WTC11 (cell line): ENCODE results near the gene ANK2. TPM values are rescaled to one million over a fixed set of nuclear protein-coding genes. Genes with fewer than 3 reads are reported as not detected.
A peak's percentile ranks its signal among the peaks of the same experiment; 100 is the strongest.
"Not testable (repeated sequence)": the region's sequence is repeated elsewhere in the genome, so short reads cannot be mapped to it uniquely, and the experiment has no call there.

ENCODE experiments used
- ATAC-seq: fragments of 200-7000 bp; cut with Tn5 transposase; 2 replicates; pipeline ENCODE4 v1.10.0; 2021; ENCODE audit warnings: mild to moderate bottlenecking, moderate library complexity
- CTCF ChIA-PET: fragments of 300-600 bp; sonication (Branson Sonifier 250); formaldehyde crosslinking; loops from one replicate; lab custom pipeline; 2021; ENCODE audit warnings: antibody characterized with exemption; lab: Charles Lee
- POLR2A ChIA-PET: fragments of 350-600 bp; sonication (Branson Sonifier 250); formaldehyde crosslinking; loops from one replicate; lab custom pipeline; 2021; ENCODE audit warnings: antibody characterized with exemption; lab: Charles Lee
- DNase-seq: peaks from one replicate; pipeline ENCODE4 v3.0.0; 2021; ENCODE audit warnings: low spot score
- H3K27ac Mint-ChIP-seq: 2 replicates; pipeline ENCODE4 v1.8.0; 2021; ENCODE audit warnings: mixed read lengths
- H3K27me3 Mint-ChIP-seq: 2 replicates; pipeline ENCODE4 v1.8.0; 2021; ENCODE audit warnings: low read depth, mild to moderate bottlenecking, moderate library complexity, mixed read lengths
- H3K36me3 Mint-ChIP-seq: 2 replicates; pipeline ENCODE4 v1.8.0; 2021; ENCODE audit warnings: mixed read lengths
- H3K4me1 Mint-ChIP-seq: 2 replicates; pipeline ENCODE4 v1.8.0; 2022; ENCODE audit warnings: mixed read lengths
- H3K4me3 Mint-ChIP-seq: 2 replicates; pipeline ENCODE4 v1.8.0; 2021; ENCODE audit warnings: mild to moderate bottlenecking, moderate library complexity, mixed read lengths
- H3K9me3 Mint-ChIP-seq: 2 replicates; pipeline ENCODE4 v1.8.0; 2021; ENCODE audit warnings: mixed read lengths
- ATF2 ChIP-seq: sonication (generic); formaldehyde crosslinking; IDR thresholded peaks from 2 replicates; pipeline ENCODE4 v1.8.1; 2022; ENCODE audit warnings: low read depth, missing genetic modification reagents, borderline replicate concordance
- CREM ChIP-seq: sonication (generic); formaldehyde crosslinking; IDR thresholded peaks from 2 replicates; pipeline ENCODE4 v1.8.1; 2022; ENCODE audit warnings: mild to moderate bottlenecking, missing genetic modification reagents, moderate library complexity
- FOXP1 ChIP-seq: sonication (generic); formaldehyde crosslinking; IDR thresholded peaks from 2 replicates; pipeline ENCODE4 v1.8.0; 2022; ENCODE audit warnings: missing genetic modification reagents, mild to moderate bottlenecking, moderate library complexity, borderline replicate concordance
- GABPB1 ChIP-seq: sonication (generic); formaldehyde crosslinking; IDR thresholded peaks from 2 replicates; pipeline ENCODE4 v1.8.1; 2023; ENCODE audit warnings: mild to moderate bottlenecking, missing genetic modification reagents
- GTF2I ChIP-seq: fragments of 250-450 bp; sonication (Bioruptor Pico); conservative IDR thresholded peaks from 2 replicates; pipeline ENCODE4 v1.4.0; 2021; ENCODE audit warnings: mild to moderate bottlenecking
- IRF2 ChIP-seq: sonication (generic); formaldehyde crosslinking; IDR thresholded peaks from 2 replicates; pipeline ENCODE4 v1.8.0; 2022; ENCODE audit warnings: low read depth, missing genetic modification reagents, borderline replicate concordance
- KAT7 ChIP-seq: sonication (generic); formaldehyde crosslinking; IDR thresholded peaks from 2 replicates; pipeline ENCODE4 v1.8.1; 2023; ENCODE audit warnings: missing genetic modification reagents, mild to moderate bottlenecking, borderline replicate concordance
- MXD4 ChIP-seq: fragments of 250-450 bp; sonication (Bioruptor Pico); IDR thresholded peaks from 2 replicates; pipeline ENCODE4 v1.8.0; 2021; ENCODE audit warnings: mild to moderate bottlenecking, moderate library complexity, borderline replicate concordance
- MYBL2 ChIP-seq: sonication (generic); formaldehyde crosslinking; IDR thresholded peaks from 2 replicates; pipeline ENCODE4 v1.8.1; 2023; ENCODE audit warnings: mild to moderate bottlenecking, moderate library complexity, missing genetic modification reagents
- NFE2L1 ChIP-seq: sonication (generic); formaldehyde crosslinking; IDR thresholded peaks from 2 replicates; pipeline ENCODE4 v1.8.1; 2023; ENCODE audit warnings: missing genetic modification reagents
- NFYB ChIP-seq: sonication (generic); formaldehyde crosslinking; conservative IDR thresholded peaks from 2 replicates; pipeline ENCODE4 v1.8.0; 2022; ENCODE audit warnings: low read depth, missing genetic modification reagents
- NR1H2 ChIP-seq: sonication (generic); formaldehyde crosslinking; IDR thresholded peaks from 2 replicates; pipeline ENCODE4 v1.9.0; 2021; ENCODE audit warnings: mild to moderate bottlenecking, moderate library complexity, missing genetic modification reagents
- NR3C1 ChIP-seq: sonication (generic); formaldehyde crosslinking; conservative IDR thresholded peaks from 2 replicates; pipeline ENCODE4 v1.8.1; 2023; ENCODE audit warnings: low read depth, mild to moderate bottlenecking, missing genetic modification reagents
- TCF7 ChIP-seq: sonication (generic); formaldehyde crosslinking; IDR thresholded peaks from 2 replicates; pipeline ENCODE4 v1.8.0; 2022; ENCODE audit warnings: mild to moderate bottlenecking, low read depth, missing genetic modification reagents, moderate library complexity
- TEAD4 ChIP-seq: sonication (generic); formaldehyde crosslinking; IDR thresholded peaks from 2 replicates; pipeline ENCODE4 v1.8.0; 2022; ENCODE audit warnings: mild to moderate bottlenecking, missing genetic modification reagents
- ZBTB43 ChIP-seq: sonication (generic); formaldehyde crosslinking; IDR thresholded peaks from 2 replicates; pipeline ENCODE4 v1.8.1; 2023; ENCODE audit warnings: mild to moderate bottlenecking, missing genetic modification reagents
- ZNF232 ChIP-seq: sonication (generic); formaldehyde crosslinking; IDR thresholded peaks from 2 replicates; pipeline ENCODE4 v1.8.0; 2022; ENCODE audit warnings: mild to moderate bottlenecking, missing genetic modification reagents
- ZNF396 ChIP-seq: fragments of 250-450 bp; sonication (Bioruptor Pico); IDR thresholded peaks from 2 replicates; pipeline ENCODE4 v1.8.0; 2021; ENCODE audit warnings: mild to moderate bottlenecking, moderate library complexity, borderline replicate concordance
- ZNF512 ChIP-seq: sonication (generic); formaldehyde crosslinking; IDR thresholded peaks from 2 replicates; pipeline ENCODE4 v1.8.1; 2022; ENCODE audit warnings: missing genetic modification reagents, borderline replicate concordance
- total RNA-seq: library from RNA; stranded (reverse); gene quantifications from 3 replicates; pipeline ENCODE4 v1.2.3, GENCODE V29; 2021
- TF ChIP-seq, protein P1 (sequence below): fragments of 250-450 bp; sonication (Bioruptor Pico); IDR thresholded peaks from 2 replicates; pipeline ENCODE4 v1.9.0; 2021; ENCODE audit warnings: mild to moderate bottlenecking
- TF ChIP-seq, protein P2 (sequence below): sonication (generic); formaldehyde crosslinking; IDR thresholded peaks from 2 replicates; pipeline ENCODE4 v1.8.0; 2023; ENCODE audit warnings: missing genetic modification reagents, mild to moderate bottlenecking, borderline replicate concordance
- TF ChIP-seq, protein P3 (sequence below): fragments of 200-600 bp; IDR thresholded peaks from 2 replicates; pipeline ENCODE4 v1.8.0; 2022; ENCODE audit warnings: antibody characterized with exemption

Gene ANK2
- total RNA-seq, 1 experiment from 2014 or later: 27.9 TPM

DNA sequence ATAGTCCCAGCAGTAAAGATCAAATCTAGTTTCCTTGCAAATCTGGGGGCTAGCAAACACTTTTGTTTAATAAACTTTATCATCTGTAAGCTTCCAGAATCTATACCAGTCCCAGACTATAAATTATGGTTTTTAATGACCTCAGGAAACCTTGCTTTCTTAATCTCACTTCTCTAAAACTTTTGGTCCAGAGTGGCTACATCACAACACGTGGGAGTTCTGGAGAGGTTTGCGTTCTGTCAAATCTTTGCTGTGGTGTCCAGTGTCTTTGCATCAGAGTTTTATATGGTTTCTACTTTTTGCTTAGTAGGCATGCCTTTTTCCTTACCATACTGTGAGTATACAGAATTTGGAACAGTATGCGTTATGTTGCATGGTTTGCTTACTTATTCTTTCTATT lies 193.9 kb downstream of the ANK2 start (continued):
- TF ChIP-seq, protein P1, sequence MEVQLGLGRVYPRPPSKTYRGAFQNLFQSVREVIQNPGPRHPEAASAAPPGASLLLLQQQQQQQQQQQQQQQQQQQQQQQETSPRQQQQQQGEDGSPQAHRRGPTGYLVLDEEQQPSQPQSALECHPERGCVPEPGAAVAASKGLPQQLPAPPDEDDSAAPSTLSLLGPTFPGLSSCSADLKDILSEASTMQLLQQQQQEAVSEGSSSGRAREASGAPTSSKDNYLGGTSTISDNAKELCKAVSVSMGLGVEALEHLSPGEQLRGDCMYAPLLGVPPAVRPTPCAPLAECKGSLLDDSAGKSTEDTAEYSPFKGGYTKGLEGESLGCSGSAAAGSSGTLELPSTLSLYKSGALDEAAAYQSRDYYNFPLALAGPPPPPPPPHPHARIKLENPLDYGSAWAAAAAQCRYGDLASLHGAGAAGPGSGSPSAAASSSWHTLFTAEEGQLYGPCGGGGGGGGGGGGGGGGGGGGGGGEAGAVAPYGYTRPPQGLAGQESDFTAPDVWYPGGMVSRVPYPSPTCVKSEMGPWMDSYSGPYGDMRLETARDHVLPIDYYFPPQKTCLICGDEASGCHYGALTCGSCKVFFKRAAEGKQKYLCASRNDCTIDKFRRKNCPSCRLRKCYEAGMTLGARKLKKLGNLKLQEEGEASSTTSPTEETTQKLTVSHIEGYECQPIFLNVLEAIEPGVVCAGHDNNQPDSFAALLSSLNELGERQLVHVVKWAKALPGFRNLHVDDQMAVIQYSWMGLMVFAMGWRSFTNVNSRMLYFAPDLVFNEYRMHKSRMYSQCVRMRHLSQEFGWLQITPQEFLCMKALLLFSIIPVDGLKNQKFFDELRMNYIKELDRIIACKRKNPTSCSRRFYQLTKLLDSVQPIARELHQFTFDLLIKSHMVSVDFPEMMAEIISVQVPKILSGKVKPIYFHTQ (CRISPR knock-in tag): no peak
- TF ChIP-seq NR3C1: no peak
- TF ChIP-seq CREM (CRISPR knock-in tag): no peak
- no peak for TF ChIP-seq IRF2 (CRISPR knock-in tag)
- no peak for TF ChIP-seq NR1H2
- TF ChIP-seq KAT7 (CRISPR knock-in tag): no peak
- TF ChIP-seq MXD4 (CRISPR knock-in tag): no peak
- no peak for TF ChIP-seq ATF2 (CRISPR knock-in tag)
- no peak for TF ChIP-seq FOXP1
- TF ChIP-seq NFYB (CRISPR knock-in tag): no peak
- no peak for TF ChIP-seq TCF7

GRCh38 chr4:113244747-113245146 lies 195.3 kb downstream of the ANK2 start:
- POLR2A ChIA-PET, H3K4me3 Mint-ChIP-seq, H3K27me3 Mint-ChIP-seq: not testable (repeated sequence)

GRCh38 chr4:113248320-113248719 lies 198.9 kb downstream of the ANK2 start:
- ChIA-PET CTCF (interaction anchor here (0.5 to 1.5 kb wide), 13 partner anchors 14 to 724 kb away, joined by 3 to 10 read pairs (median 3); no protein-coding TSS in a partner anchor), POLR2A (no interaction called here)
- H3K36me3 Mint-ChIP-seq: peaks cover 6% of the 10 kb centered on the region
- peaks cover 7% of the 10 kb centered on the region for H3K9me3 Mint-ChIP-seq
- DNase-seq (peak; percentile 78), ATAC-seq (peak; percentile 100)
- H3K27ac Mint-ChIP-seq: no peak overlapping the region
- no peak overlapping the region for H3K4me3 Mint-ChIP-seq
- 0 out of 2 replicates have a peak, but pooled peaks cover 3% of the 10 kb centered on the region for H3K4me1 Mint-ChIP-seq
- no peaks in the 10 kb centered on the region for H3K27me3 Mint-ChIP-seq
- TF ChIP-seq, protein P2, sequence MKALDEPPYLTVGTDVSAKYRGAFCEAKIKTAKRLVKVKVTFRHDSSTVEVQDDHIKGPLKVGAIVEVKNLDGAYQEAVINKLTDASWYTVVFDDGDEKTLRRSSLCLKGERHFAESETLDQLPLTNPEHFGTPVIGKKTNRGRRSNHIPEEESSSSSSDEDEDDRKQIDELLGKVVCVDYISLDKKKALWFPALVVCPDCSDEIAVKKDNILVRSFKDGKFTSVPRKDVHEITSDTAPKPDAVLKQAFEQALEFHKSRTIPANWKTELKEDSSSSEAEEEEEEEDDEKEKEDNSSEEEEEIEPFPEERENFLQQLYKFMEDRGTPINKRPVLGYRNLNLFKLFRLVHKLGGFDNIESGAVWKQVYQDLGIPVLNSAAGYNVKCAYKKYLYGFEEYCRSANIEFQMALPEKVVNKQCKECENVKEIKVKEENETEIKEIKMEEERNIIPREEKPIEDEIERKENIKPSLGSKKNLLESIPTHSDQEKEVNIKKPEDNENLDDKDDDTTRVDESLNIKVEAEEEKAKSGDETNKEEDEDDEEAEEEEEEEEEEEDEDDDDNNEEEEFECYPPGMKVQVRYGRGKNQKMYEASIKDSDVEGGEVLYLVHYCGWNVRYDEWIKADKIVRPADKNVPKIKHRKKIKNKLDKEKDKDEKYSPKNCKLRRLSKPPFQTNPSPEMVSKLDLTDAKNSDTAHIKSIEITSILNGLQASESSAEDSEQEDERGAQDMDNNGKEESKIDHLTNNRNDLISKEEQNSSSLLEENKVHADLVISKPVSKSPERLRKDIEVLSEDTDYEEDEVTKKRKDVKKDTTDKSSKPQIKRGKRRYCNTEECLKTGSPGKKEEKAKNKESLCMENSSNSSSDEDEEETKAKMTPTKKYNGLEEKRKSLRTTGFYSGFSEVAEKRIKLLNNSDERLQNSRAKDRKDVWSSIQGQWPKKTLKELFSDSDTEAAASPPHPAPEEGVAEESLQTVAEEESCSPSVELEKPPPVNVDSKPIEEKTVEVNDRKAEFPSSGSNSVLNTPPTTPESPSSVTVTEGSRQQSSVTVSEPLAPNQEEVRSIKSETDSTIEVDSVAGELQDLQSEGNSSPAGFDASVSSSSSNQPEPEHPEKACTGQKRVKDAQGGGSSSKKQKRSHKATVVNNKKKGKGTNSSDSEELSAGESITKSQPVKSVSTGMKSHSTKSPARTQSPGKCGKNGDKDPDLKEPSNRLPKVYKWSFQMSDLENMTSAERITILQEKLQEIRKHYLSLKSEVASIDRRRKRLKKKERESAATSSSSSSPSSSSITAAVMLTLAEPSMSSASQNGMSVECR (CRISPR knock-in tag): no peak
- TF ChIP-seq ZNF512 (CRISPR knock-in tag) (no peak), ZNF396 (CRISPR knock-in tag) (no peak), NFE2L1 (CRISPR knock-in tag) (no peak), GTF2I (CRISPR knock-in tag) (peak; percentile 46; the same call in 1 of the 2 replicates), ZBTB43 (CRISPR knock-in tag) (no peak), GABPB1 (CRISPR knock-in tag) (no peak), ZNF232 (CRISPR knock-in tag) (no peak), TEAD4 (CRISPR knock-in tag) (no peak), MYBL2 (no peak)
- TF ChIP-seq, protein P3, sequence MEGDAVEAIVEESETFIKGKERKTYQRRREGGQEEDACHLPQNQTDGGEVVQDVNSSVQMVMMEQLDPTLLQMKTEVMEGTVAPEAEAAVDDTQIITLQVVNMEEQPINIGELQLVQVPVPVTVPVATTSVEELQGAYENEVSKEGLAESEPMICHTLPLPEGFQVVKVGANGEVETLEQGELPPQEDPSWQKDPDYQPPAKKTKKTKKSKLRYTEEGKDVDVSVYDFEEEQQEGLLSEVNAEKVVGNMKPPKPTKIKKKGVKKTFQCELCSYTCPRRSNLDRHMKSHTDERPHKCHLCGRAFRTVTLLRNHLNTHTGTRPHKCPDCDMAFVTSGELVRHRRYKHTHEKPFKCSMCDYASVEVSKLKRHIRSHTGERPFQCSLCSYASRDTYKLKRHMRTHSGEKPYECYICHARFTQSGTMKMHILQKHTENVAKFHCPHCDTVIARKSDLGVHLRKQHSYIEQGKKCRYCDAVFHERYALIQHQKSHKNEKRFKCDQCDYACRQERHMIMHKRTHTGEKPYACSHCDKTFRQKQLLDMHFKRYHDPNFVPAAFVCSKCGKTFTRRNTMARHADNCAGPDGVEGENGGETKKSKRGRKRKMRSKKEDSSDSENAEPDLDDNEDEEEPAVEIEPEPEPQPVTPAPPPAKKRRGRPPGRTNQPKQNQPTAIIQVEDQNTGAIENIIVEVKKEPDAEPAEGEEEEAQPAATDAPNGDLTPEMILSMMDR: peak; percentile 49; the same call in 1 of the 2 replicates

More at GRCh38 chr4:113244747-113245146, 195.3 kb downstream of the ANK2 start:
- H3K36me3 Mint-ChIP-seq, H3K9me3 Mint-ChIP-seq, H3K27ac Mint-ChIP-seq, DNase-seq, H3K4me1 Mint-ChIP-seq, CTCF ChIA-PET, ATAC-seq: not testable (repeated sequence)
